Stimulated activated CD8-positive, alpha-beta memory T cell treated with anti-CD3 and anti-CD28 coated beads, Interleukin-7, amount 100 ng/mL, for 48 hours (primary cell): Measurements from ENCODE around the gene ATF1.
"Not testable (repeated sequence)": the region's sequence is repeated elsewhere in the genome, so short reads cannot be mapped to it uniquely, and the experiment has no call there.

Experiments used
- DNase-seq, 2 donors: peaks; one replicate each; pipeline ENCODE4 v3.0.0-alpha.2; 2020; ENCODE audit warnings: low read depth in 1 of 2; ENCODE audit errors: extremely low read depth in 1 of 2

Gene ATF1

GRCh38 chr12:50790081-50790480 lies 26.2 kb downstream of the ATF1 start:
- DNase-seq: no peak

GRCh38 chr12:50799908-50800307 lies 36.0 kb downstream of the ATF1 start:
- no peak for DNase-seq

- DNase-seq: no peak
Observed at GRCh38 chr12:50803230-50803875, 39.5 kb downstream of the ATF1 start.

- DNase-seq: no peak
Observed at GRCh38 chr12:50806176-50806575, 42.3 kb downstream of the ATF1 start.

GRCh38 chr12:50809131-50809530 lies 45.2 kb downstream of the ATF1 start:
- not testable (repeated sequence) for DNase-seq

GRCh38 chr12:50814921-50815320 lies 51.0 kb downstream of the ATF1 start:
- DNase-seq: not testable (repeated sequence)

GRCh38 chr12:50820177-50820576 lies 56.3 kb downstream of the ATF1 start:
- DNase-seq: no peak

- no peak for DNase-seq
Observed at GRCh38 chr12:50822082-50822481, 58.2 kb downstream of the ATF1 start.

- not testable (repeated sequence) for DNase-seq
Observed at GRCh38 chr12:50823724-50824123, 59.8 kb downstream of the ATF1 start.

- no peak for DNase-seq
Observed at GRCh38 chr12:50824914-50825313, 61.0 kb downstream of the ATF1 start.

- no peak for DNase-seq
Observed at GRCh38 chr12:50825372-50825838, 61.5 kb downstream of the ATF1 start.

- no peak for DNase-seq
Observed at GRCh38 chr12:50828121-50828520, 64.2 kb downstream of the ATF1 start.

GRCh38 chr12:50828886-50829285 lies 65.0 kb downstream of the ATF1 start:
- no peak for DNase-seq

- DNase-seq: not testable (repeated sequence)
Observed at GRCh38 chr12:50833801-50834200, 69.9 kb downstream of the ATF1 start.

- no peak for DNase-seq
Observed at GRCh38 chr12:50839042-50839441, 75.1 kb downstream of the ATF1 start.

GRCh38 chr12:50840809-50841487 lies 77.0 kb downstream of the ATF1 start:
- DNase-seq: no peak

- DNase-seq: no peak
Observed at GRCh38 chr12:50841716-50842531, 78.0 kb downstream of the ATF1 start.

- DNase-seq: no peak
Observed at GRCh38 chr12:50842637-50843493, 79.0 kb downstream of the ATF1 start, which contains the start of gene TMPRSS12. TSS of gene TMPRSS12 (plus strand) at chr12:50842926. CDS start at chr12:50842965, 39 bp downstream.

- DNase-seq: no peak
Observed at GRCh38 chr12:50845021-50845647, 81.2 kb downstream of the ATF1 start.

- no peak for DNase-seq
Observed at GRCh38 chr12:50848963-50849362, 85.1 kb downstream of the ATF1 start.
